ENCODE data around the gene SH3BGRL2.

Gene SH3BGRL2

DNA sequence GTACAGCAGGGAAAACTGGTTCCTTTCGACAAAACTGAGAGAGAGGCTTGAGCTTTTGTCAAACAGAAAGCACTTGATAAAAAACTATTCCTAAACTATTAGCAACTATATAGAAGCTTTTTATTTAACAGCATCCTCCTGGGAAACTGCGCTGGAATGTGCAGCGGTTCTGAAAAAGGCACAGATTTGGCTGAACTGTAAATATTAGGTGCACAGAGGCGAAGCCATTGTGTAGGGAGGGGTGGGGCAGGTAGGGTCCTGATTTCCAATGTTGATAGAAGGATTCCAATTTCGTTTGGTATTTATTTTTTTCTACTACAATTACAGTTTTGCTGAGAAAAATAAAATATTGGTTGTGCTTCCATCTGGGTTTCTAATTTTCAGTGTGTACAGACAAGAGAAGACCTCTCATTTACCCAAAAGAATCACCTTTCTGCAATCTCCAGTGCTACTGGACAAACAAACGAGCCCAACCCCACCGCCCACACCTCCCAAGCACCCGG lies 698 bp upstream of the SH3BGRL2 start:
- peak; percentile 44; the same call in 1 of the 2 replicates for TF ChIP-seq EGR1 (IDR thresholded peaks at IDR 0.05)
- no peak for TF ChIP-seq NFIC (IDR thresholded peaks at IDR 0.05)
- TF ChIP-seq, protein P1, sequence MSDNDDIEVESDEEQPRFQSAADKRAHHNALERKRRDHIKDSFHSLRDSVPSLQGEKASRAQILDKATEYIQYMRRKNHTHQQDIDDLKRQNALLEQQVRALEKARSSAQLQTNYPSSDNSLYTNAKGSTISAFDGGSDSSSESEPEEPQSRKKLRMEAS (IDR thresholded peaks at IDR 0.05): no peak
- no peak for TF ChIP-seq CREB1 (IDR thresholded peaks at IDR 0.05; ENCODE audit: low read depth)
- no peak for TF ChIP-seq ZBTB7A (IDR thresholded peaks at IDR 0.05; ENCODE audit: low read depth)
- no peak for TF ChIP-seq RAD21 (IDR thresholded peaks at IDR 0.05; ENCODE audit: low read depth)
- TF ChIP-seq TEAD4 (IDR thresholded peaks at IDR 0.05): no peak

DNA sequence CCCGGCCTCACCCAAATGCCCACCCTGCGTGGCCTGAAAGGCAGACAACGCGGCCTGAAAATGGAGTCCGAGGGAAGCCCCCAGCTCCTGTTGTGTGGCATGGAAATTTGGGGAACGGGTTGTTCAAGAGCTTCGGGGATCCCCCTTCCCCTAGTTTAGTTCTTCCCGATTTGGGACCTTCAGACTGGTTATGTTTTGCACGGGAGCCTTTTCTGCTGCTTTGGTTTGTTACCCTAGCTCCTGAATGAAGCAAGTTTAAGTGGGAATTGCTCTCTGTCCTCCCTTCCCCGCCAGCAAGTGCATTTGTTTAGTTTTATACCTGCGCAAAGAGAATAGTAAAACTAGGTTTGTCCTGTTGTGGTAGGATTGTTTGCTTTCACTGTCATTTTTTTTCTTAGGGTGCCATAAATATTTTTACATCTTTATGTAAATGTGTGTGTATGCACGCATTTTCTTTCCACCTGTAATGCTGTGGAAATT lies 604 bp downstream of the SH3BGRL2 start:
- TF ChIP-seq EP300 (IDR thresholded peaks at IDR 0.05; ENCODE audit: borderline replicate concordance): no peak
- TF ChIP-seq, protein P2, sequence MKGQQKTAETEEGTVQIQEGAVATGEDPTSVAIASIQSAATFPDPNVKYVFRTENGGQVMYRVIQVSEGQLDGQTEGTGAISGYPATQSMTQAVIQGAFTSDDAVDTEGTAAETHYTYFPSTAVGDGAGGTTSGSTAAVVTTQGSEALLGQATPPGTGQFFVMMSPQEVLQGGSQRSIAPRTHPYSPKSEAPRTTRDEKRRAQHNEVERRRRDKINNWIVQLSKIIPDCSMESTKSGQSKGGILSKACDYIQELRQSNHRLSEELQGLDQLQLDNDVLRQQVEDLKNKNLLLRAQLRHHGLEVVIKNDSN (IDR thresholded peaks at IDR 0.05): no peak
- no peak for TF ChIP-seq TCF12 (IDR thresholded peaks at IDR 0.05; ENCODE audit: low read depth)

DNA sequence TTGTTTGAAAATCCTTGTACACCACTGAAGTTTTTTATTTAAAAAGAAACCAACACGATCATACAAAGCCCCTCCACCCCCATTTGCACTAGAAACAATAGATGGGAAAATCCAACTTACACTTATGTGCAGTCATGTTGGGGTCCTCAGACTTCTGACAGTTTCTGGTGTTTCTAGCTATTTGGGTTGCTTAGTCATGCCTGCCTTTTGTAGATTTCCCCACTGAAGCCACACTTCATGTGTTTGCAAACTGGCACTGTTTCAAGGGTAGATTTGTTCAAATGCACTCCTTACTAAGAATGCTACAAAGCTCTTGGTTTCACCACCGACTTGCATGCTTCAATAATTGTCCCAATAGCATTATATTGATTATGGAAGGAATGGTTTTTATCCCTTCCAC lies 1.5 kb downstream of the SH3BGRL2 start:
- TF ChIP-seq FOXM1 (IDR thresholded peaks at IDR 0.05; ENCODE audit: borderline replicate concordance, low read depth) (no peak), TCF12 (IDR thresholded peaks at IDR 0.05; ENCODE audit: low read depth) (no peak), TEAD4 (IDR thresholded peaks at IDR 0.05) (no peak), ZBTB7A (IDR thresholded peaks at IDR 0.05; ENCODE audit: low read depth) (no peak), TAF1 (IDR thresholded peaks at IDR 0.05; ENCODE audit: low read depth) (no peak), EGR1 (IDR thresholded peaks at IDR 0.05) (no peak), CEBPB (IDR thresholded peaks at IDR 0.05) (no peak), YY1 (IDR thresholded peaks at IDR 0.05; ENCODE audit: low read depth) (no peak)
- TF ChIP-seq, protein P3, sequence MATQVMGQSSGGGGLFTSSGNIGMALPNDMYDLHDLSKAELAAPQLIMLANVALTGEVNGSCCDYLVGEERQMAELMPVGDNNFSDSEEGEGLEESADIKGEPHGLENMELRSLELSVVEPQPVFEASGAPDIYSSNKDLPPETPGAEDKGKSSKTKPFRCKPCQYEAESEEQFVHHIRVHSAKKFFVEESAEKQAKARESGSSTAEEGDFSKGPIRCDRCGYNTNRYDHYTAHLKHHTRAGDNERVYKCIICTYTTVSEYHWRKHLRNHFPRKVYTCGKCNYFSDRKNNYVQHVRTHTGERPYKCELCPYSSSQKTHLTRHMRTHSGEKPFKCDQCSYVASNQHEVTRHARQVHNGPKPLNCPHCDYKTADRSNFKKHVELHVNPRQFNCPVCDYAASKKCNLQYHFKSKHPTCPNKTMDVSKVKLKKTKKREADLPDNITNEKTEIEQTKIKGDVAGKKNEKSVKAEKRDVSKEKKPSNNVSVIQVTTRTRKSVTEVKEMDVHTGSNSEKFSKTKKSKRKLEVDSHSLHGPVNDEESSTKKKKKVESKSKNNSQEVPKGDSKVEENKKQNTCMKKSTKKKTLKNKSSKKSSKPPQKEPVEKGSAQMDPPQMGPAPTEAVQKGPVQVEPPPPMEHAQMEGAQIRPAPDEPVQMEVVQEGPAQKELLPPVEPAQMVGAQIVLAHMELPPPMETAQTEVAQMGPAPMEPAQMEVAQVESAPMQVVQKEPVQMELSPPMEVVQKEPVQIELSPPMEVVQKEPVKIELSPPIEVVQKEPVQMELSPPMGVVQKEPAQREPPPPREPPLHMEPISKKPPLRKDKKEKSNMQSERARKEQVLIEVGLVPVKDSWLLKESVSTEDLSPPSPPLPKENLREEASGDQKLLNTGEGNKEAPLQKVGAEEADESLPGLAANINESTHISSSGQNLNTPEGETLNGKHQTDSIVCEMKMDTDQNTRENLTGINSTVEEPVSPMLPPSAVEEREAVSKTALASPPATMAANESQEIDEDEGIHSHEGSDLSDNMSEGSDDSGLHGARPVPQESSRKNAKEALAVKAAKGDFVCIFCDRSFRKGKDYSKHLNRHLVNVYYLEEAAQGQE (IDR thresholded peaks at IDR 0.05; ENCODE audit: low read depth): no peak
- TF ChIP-seq, protein P1 (IDR thresholded peaks at IDR 0.05): no peak

DNA sequence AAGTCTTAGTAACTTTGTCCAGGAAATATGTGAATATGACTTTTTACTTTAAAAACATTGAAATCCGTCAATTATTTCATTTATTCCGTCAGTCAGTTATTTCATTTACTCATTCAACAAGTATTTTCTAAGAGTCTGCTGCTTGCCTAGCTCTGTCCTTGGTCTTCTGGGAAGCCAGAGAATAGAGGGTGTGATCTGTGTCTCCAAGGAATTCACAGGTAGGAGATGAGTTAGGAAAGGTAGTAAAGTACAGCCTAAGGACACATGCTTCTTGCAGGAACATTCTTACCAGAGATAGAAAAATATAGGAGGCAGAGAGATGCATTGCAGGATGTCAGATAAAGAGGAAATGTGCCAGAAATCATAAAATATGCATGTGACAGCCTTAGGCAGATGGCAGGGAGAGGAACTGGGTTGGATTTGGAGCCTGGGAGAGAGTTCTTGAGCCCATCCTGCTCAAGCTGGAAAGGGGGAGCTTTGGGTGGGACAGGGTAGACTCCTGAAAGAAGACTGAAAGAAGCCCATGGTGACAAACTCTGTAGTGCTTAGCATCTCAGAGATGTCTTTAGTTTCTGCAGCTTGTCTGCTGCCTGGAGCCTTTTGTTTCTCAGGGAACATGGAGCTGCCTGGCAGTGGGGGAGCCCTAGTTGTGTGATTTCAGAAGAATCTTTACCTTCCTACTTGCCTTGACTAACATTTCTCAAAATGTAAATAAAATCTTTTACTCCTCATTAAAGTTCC lies 3.5 kb downstream of the SH3BGRL2 start:
- TF ChIP-seq TAF1 (IDR thresholded peaks at IDR 0.05; ENCODE audit: low read depth) (no peak), NFIC (IDR thresholded peaks at IDR 0.05) (no peak), FOXM1 (IDR thresholded peaks at IDR 0.05; ENCODE audit: borderline replicate concordance, low read depth) (no peak), RAD21 (IDR thresholded peaks at IDR 0.05; ENCODE audit: low read depth) (no peak), CEBPB (IDR thresholded peaks at IDR 0.05) (no peak), TEAD4 (IDR thresholded peaks at IDR 0.05) (no peak), YY1 (IDR thresholded peaks at IDR 0.05; ENCODE audit: low read depth) (no peak)
- TF ChIP-seq, protein P3 (IDR thresholded peaks at IDR 0.05; ENCODE audit: low read depth): no peak
- TF ChIP-seq, protein P1 (IDR thresholded peaks at IDR 0.05): no peak
- TF ChIP-seq, protein P2 (IDR thresholded peaks at IDR 0.05): no peak

DNA sequence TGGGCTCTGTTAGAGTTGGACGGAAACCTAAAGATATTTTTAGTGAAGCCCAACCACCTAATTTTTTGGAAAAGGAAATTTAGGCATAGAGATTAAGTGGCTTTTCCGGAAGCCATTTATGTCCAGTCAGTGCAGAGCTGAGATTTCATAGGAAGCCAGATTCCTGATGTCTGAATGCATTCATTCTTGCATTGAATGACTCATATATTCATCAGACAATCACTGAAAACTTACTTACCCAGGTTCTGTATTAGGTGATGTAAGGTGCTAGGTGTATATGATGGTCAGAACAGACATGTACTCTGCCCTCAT lies 4.1 kb downstream of the SH3BGRL2 start:
- TF ChIP-seq RAD21 (IDR thresholded peaks at IDR 0.05; ENCODE audit: low read depth) (no peak), EP300 (IDR thresholded peaks at IDR 0.05; ENCODE audit: borderline replicate concordance) (no peak), TAF1 (IDR thresholded peaks at IDR 0.05; ENCODE audit: low read depth) (no peak), TCF12 (IDR thresholded peaks at IDR 0.05; ENCODE audit: low read depth) (no peak), NFIC (IDR thresholded peaks at IDR 0.05) (no peak), YY1 (IDR thresholded peaks at IDR 0.05; ENCODE audit: low read depth) (no peak), TEAD4 (IDR thresholded peaks at IDR 0.05) (no peak), CREB1 (IDR thresholded peaks at IDR 0.05; ENCODE audit: low read depth) (no peak), CEBPB (IDR thresholded peaks at IDR 0.05) (no peak)
- TF ChIP-seq, protein P1 (IDR thresholded peaks at IDR 0.05): no peak

DNA sequence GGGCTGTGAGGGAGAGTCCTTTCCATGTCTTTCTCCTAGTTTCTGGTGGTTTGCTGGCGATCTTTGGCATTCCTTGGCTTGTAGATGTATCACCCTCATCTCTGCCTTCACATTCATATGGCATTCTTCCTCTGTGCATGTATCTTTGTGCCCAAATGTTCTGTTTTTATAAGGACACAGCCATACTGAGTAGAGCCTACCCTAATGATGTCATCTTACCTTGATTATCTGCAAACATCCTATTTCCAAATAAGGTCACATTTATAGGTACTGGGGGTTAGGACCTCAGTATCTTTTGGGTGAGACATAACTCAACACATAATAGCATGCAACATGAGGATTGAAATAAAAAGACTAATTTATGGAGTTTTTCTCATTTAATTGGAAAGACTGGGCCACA lies 5.5 kb downstream of the SH3BGRL2 start:
- no peak for TF ChIP-seq TCF12 (IDR thresholded peaks at IDR 0.05; ENCODE audit: low read depth)
- no peak for TF ChIP-seq ZBTB7A (IDR thresholded peaks at IDR 0.05; ENCODE audit: low read depth)
- TF ChIP-seq, protein P1 (IDR thresholded peaks at IDR 0.05): no peak
- no peak for TF ChIP-seq FOXM1 (IDR thresholded peaks at IDR 0.05; ENCODE audit: borderline replicate concordance, low read depth)
- no peak for TF ChIP-seq EP300 (IDR thresholded peaks at IDR 0.05; ENCODE audit: borderline replicate concordance)
- TF ChIP-seq TEAD4 (IDR thresholded peaks at IDR 0.05): no peak
- no peak for TF ChIP-seq RAD21 (IDR thresholded peaks at IDR 0.05; ENCODE audit: low read depth)
- TF ChIP-seq YY1 (IDR thresholded peaks at IDR 0.05; ENCODE audit: low read depth): no peak
- no peak for TF ChIP-seq TAF1 (IDR thresholded peaks at IDR 0.05; ENCODE audit: low read depth)
- TF ChIP-seq NFIC (IDR thresholded peaks at IDR 0.05): no peak
- TF ChIP-seq CEBPB (IDR thresholded peaks at IDR 0.05): no peak
- TF ChIP-seq, protein P3 (IDR thresholded peaks at IDR 0.05; ENCODE audit: low read depth): no peak

All from Ishikawa (cell line).